Epithelial cell of proximal tubule (primary cell): ENCODE results near the gene PLXNA2. TPM values are rescaled to one million over a fixed set of nuclear protein-coding genes. Genes with fewer than 3 reads are reported as not detected.

ENCODE experiments used
- DNase-seq: peaks from one replicate; pipeline ENCODE4 v3.0.0-alpha.2; 2011; ENCODE audit warnings: low read depth
- H3K4me3 ChIP-seq: 2 replicates; pipeline ENCODE4 v1.5.1; 2011; ENCODE audit warnings: low read depth, mild to moderate bottlenecking, low read length
- total RNA-seq: library from RNA; depleted of rRNA; stranded (reverse); fragments of >200 nt; gene quantifications from 2 replicates; pipeline ENCODE4 v1.2.3, GENCODE V29; 2015
- TF ChIP-seq, protein P1 (sequence below): conservative IDR thresholded peaks from 2 replicates; pipeline ENCODE4 v1.5.1; 2012; ENCODE audit warnings: low read depth, mild to moderate bottlenecking, low read length

The PLXNA2 gene
- total RNA-seq, 1 donor from 2014 or later = 5.7 TPM

DNA sequence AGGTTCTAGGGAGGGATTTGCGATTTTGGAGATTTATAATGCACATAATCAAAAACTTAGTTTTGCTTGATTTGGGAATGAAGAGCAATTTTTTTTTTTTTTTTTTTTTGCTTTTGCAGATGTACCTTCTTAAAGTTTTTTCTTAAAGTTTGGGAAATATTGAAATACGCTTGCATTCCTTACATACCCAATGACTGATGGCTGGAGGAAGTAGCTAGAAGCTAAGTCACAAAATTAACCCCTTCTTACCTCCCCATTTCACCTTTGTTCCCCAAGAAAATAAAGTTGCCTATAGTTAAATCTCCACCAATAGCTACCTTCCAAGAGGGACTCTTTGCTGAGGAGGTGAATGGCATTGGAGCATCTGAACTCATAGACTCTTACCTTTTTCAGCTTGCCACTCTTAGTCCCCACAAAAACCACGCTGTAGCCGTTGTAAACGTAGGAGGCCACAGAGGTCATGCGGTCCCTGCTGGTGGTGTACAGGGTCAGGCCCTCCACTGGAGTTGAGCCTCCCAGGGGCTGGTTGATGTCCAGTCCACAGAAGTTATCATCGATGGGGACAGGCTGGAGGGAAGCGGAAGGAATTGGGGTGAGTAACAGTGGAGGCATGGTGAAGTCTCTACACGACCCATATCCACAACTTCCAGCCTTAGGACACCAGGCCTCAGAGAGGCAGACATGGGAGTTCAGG, 34.1 kb downstream of the PLXNA2 start:
- H3K4me3 ChIP-seq = no peak overlapping the region
- DNase-seq = no peak
- TF ChIP-seq, protein P1, sequence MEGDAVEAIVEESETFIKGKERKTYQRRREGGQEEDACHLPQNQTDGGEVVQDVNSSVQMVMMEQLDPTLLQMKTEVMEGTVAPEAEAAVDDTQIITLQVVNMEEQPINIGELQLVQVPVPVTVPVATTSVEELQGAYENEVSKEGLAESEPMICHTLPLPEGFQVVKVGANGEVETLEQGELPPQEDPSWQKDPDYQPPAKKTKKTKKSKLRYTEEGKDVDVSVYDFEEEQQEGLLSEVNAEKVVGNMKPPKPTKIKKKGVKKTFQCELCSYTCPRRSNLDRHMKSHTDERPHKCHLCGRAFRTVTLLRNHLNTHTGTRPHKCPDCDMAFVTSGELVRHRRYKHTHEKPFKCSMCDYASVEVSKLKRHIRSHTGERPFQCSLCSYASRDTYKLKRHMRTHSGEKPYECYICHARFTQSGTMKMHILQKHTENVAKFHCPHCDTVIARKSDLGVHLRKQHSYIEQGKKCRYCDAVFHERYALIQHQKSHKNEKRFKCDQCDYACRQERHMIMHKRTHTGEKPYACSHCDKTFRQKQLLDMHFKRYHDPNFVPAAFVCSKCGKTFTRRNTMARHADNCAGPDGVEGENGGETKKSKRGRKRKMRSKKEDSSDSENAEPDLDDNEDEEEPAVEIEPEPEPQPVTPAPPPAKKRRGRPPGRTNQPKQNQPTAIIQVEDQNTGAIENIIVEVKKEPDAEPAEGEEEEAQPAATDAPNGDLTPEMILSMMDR = no peak

DNA sequence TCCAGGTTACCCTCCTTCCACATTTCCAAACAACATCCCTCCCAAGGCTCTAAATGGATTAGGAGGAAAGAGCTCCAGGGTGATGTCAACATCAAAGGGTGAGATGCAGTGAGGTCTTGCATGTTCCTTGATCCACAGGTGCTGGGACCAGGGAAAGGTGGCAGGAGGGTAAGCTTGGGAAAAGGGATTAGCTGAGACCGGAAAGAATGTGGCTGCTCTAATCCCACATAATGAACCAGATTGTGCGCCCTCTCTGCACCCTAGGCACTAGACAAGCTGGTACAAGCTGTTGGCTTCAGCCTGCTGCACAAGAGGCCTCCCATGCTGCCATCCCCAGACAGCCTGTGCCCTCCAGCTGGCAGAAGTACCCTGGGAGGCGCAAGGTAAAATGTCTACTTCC, 34.9 kb downstream of the PLXNA2 start:
- no peak overlapping the region for H3K4me3 ChIP-seq
- TF ChIP-seq, protein P1 = no peak
- no peak for DNase-seq

DNA sequence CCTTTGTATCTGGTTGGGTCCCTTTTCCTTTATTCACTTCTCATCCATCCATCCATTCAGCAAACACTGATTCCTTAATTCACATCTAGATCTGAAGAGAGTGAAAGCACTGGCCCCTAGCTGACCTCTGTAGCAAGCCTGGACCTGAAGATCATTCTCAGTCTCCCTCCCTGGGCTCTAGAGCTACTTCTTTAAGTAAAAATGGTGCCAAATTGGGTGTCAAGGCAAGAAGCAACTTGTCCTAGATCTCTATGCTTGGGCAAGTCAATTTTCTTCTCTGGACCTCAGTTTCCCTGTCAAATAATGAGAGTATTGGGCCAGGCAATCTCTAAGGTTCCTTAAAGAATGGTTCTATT, 36.1 kb downstream of the PLXNA2 start:
- DNase-seq = no peak
- H3K4me3 ChIP-seq = no peak overlapping the region
- TF ChIP-seq, protein P1 = no peak

DNA sequence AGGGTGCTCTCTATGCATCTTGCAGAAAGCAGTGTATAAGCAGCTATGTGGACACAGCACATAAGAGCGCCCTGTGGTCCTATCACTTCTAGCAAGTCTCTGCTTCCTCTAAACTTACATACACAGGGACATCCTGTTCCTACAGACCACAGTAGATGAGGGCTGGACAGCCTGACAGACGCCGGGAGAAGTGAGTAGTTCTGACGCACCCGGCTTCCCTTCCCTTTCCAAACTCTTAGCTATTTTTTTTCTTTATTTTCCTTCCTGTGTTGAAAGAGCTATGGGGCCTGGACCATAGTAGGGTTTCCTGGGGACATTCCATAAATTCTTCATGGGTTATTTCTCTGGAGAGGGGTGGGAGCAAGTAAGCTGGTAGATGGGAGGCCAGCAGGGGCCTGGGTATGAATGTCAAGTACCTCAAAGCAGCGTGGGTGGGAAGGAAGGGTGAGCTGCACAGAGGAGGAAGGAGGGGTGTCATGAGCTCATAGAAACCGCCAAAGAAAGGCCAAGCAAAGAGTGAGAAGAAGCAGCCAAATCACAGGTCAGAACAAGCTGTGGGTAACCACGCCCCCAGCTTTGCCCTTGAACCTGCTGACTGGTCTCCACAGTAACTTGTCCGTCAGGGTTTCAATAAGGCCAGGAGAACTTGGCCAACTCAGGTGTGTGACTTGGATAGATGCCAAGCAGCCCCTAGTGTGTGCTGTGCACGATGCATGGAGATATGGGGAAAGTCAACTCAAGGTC, 36.6 kb downstream of the PLXNA2 start:
- no peak overlapping the region for H3K4me3 ChIP-seq
- no peak for DNase-seq
- TF ChIP-seq, protein P1 = no peak

DNA sequence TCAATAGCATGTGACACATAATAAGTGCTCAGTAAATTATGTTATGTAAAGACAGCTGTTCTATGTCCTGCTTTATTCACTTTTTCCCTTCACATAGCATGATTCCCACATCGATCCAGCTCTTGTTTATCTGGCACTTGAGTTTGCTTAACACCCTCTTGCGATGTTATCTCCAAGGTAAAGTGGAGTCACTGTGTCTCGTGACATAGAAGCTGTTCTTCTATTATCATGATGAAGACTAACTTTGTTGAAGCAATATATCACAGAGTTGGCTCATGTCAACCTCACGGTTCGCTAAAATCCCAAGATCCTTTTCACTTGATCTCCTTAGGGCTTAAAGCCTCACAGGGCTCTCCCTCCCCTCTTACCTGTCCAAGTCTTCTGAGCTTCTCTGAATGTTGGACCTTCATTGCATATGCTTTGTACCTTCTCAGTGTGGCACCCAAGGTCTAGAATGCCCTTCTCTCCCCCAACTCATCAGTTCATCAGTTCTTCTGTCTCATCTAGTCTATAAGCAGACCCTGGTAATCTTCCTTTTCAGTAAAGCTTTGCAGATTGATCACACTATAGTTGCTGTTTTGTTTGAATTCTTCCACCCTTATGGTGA, 38.0 kb downstream of the PLXNA2 start:
- TF ChIP-seq, protein P1 = no peak
- no peak for DNase-seq
- H3K4me3 ChIP-seq = no peak overlapping the region

DNA sequence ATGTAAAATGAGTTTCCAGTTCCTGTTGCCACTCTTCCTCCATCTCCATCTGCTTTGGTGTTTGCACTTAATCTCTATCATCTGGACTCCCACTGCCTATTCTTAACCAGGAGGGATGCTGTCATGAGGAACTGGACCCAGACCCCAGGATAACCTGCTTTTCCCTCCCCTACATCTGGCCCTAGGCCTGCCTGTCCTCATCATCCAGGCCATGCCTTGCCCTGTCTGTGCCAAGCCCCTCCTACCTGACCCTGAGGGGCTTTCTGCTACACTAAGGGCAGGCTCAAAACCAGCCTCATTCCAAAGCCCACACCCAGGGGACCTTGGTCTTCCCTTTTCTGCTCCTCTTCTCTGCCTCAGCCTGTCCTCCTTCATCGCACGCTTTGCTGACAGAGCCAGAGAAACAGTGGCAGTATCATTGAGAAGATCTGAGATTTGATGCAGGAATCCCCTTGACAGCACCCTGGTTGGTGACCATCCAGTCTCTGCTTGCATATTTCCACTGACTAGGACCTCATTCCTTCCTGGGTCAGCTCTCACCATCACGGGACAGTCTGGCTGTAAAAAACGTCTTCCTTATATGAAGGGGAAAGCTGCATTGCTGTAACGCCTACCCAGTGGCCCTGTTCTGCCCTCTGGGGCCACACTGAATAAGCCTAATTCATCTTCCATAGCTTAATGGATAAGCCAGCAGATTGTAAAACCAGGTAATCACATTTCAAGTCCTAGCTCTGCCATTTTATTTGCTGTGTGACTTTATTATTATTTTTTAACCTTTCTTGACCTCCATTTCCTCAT, 38.8 kb downstream of the PLXNA2 start:
- DNase-seq = no peak
- H3K4me3 ChIP-seq = no peak overlapping the region
- TF ChIP-seq, protein P1 = no peak
